Gastroesophageal sphincter (tissue), 3 donors: ENCODE results near the gene ACTC1.

ENCODE experiments used
- POLR2A ChIP-seq, 2 donors: fragments of 450-650 bp; IDR thresholded peaks; one replicate each; pipeline ENCODE4 v1.6.1; 2017; ENCODE audit warnings: antibody characterized with exemption in 2 of 2, mild to moderate bottlenecking in 2 of 2, moderate library complexity in 1 of 2
- POLR2AphosphoS5 ChIP-seq: sonication (generic); formaldehyde crosslinking; IDR thresholded peaks from one replicate; pipeline ENCODE4 v1.6.1; 2017; ENCODE audit warnings: antibody characterized with exemption
- TF ChIP-seq, protein P1 (sequence below), 4 experiments: fragments of 200-600 bp in 2 of 4; fragments of 450-650 bp in 2 of 4; sonication (generic) in 1 of 4; IDR thresholded peaks; one replicate each; pipeline ENCODE4 v1.5.1; 2017 to 2019; ENCODE audit warnings: antibody characterized with exemption in 4 of 4, mild to moderate bottlenecking in 2 of 4, moderate library complexity in 2 of 4

DNA sequence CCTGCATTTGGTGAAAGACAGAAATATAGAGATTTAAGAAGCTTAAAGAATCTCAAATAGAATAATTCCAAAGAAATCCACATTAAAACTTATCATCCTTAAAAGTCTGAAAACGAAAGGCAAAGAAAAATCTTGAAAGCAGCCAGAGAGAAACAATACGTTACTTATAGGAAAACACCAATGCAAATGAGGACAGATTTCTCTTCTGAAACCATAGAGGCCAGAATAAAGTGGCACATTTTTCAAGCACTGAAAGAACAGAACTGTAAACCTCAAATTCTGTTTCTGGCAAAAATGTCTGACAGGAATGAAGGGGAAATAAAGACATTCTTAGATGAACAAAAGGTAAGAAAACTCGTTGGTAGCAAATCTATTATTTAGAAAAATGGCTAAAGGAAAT is 13.8 kb upstream of the ACTC1 start:
- TF ChIP-seq, protein P1, sequence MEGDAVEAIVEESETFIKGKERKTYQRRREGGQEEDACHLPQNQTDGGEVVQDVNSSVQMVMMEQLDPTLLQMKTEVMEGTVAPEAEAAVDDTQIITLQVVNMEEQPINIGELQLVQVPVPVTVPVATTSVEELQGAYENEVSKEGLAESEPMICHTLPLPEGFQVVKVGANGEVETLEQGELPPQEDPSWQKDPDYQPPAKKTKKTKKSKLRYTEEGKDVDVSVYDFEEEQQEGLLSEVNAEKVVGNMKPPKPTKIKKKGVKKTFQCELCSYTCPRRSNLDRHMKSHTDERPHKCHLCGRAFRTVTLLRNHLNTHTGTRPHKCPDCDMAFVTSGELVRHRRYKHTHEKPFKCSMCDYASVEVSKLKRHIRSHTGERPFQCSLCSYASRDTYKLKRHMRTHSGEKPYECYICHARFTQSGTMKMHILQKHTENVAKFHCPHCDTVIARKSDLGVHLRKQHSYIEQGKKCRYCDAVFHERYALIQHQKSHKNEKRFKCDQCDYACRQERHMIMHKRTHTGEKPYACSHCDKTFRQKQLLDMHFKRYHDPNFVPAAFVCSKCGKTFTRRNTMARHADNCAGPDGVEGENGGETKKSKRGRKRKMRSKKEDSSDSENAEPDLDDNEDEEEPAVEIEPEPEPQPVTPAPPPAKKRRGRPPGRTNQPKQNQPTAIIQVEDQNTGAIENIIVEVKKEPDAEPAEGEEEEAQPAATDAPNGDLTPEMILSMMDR (IDR thresholded peaks at IDR 0.05) = no peak
- TF ChIP-seq POLR2AphosphoS5 (no peak), POLR2A (IDR thresholded peaks at IDR 0.05) (no peak)
